H9 (cell line): Measurements from ENCODE around the gene MTMR3. TPM values are rescaled to one million over a fixed set of nuclear protein-coding genes. Genes with fewer than 3 reads are reported as not detected.
A peak's percentile ranks its signal among the peaks of the same experiment; 100 is the strongest.

Experiments
- DNase-seq: peaks from one replicate; pipeline ENCODE4 v3.0.0-alpha.2; 2017
- H2AFZ ChIP-seq: one replicate; pipeline ENCODE4 v1.6.1; 2013; ENCODE audit warnings: mild to moderate bottlenecking, low read length, control low read depth, moderate library complexity
- H2AK5ac ChIP-seq: 2 replicates; pipeline ENCODE4 v1.6.1; 2013; ENCODE audit warnings: low read length, control low read depth, mixed read lengths; ENCODE audit not compliant: insufficient read length
- H2BK120ac ChIP-seq: one replicate; pipeline ENCODE4 v1.6.1; 2013; ENCODE audit warnings: low read depth, mild to moderate bottlenecking, low read length, control low read depth, inconsistent platforms; ENCODE audit not compliant: poor library complexity, severe bottlenecking
- H2BK12ac ChIP-seq: 2 replicates; pipeline ENCODE4 v1.6.1; 2013; ENCODE audit warnings: low read length, control low read depth, mixed read lengths, low read depth; ENCODE audit not compliant: insufficient read length
- H2BK15ac ChIP-seq: 2 replicates; pipeline ENCODE4 v1.6.1; 2013; ENCODE audit warnings: low read depth, low read length, control low read depth
- H2BK20ac ChIP-seq: one replicate; pipeline ENCODE4 v1.6.1; 2013; ENCODE audit warnings: low read depth, mild to moderate bottlenecking, low read length, control low read depth, inconsistent platforms; ENCODE audit not compliant: poor library complexity, severe bottlenecking
- H2BK5ac ChIP-seq: 2 replicates; pipeline ENCODE4 v1.6.1; 2013; ENCODE audit warnings: low read length, control low read depth, mixed read lengths; ENCODE audit not compliant: insufficient read length
- H3K14ac ChIP-seq: 2 replicates; pipeline ENCODE4 v1.6.1; 2013; ENCODE audit warnings: low read length, control low read depth; ENCODE audit not compliant: insufficient read depth
- H3K18ac ChIP-seq: 2 replicates; pipeline ENCODE4 v1.6.1; 2013; ENCODE audit warnings: low read depth, mild to moderate bottlenecking, mixed read lengths, low read length, control low read depth; ENCODE audit not compliant: insufficient read length
- H3K23ac ChIP-seq: 2 replicates; pipeline ENCODE4 v1.6.1; 2013; ENCODE audit warnings: low read length, control low read depth, mixed read lengths, low read depth; ENCODE audit not compliant: insufficient read length
- H3K23me2 ChIP-seq: 2 replicates; pipeline ENCODE4 v1.6.1; 2013; ENCODE audit warnings: low read depth, mild to moderate bottlenecking, mixed read lengths, low read length, control low read depth; ENCODE audit not compliant: insufficient read length, poor library complexity, severe bottlenecking
- H3K27ac ChIP-seq: 2 replicates; pipeline ENCODE4 v1.5.1; 2013; ENCODE audit warnings: low read length, control low read depth, mixed read lengths, low read depth; ENCODE audit not compliant: insufficient read length
- H3K27me3 ChIP-seq: 2 replicates; pipeline ENCODE4 v1.6.1; 2013; ENCODE audit warnings: low read length, control low read depth, inconsistent platforms; ENCODE audit not compliant: insufficient read depth
- H3K4ac ChIP-seq: 2 replicates; pipeline ENCODE4 v1.6.1; 2013; ENCODE audit warnings: low read depth, mild to moderate bottlenecking, control low read depth, inconsistent platforms, low read length, moderate library complexity
- H3K4me1 ChIP-seq: 2 replicates; pipeline ENCODE4 v1.6.1; 2013; ENCODE audit warnings: low read length, control low read depth, inconsistent platforms; ENCODE audit not compliant: insufficient read depth
- H3K4me2 ChIP-seq: 2 replicates; pipeline ENCODE4 v1.6.1; 2013; ENCODE audit warnings: low read length, control low read depth, mixed read lengths; ENCODE audit not compliant: insufficient read length, insufficient read depth
- H3K56ac ChIP-seq: 2 replicates; pipeline ENCODE4 v1.6.1; 2013; ENCODE audit warnings: low read depth, mild to moderate bottlenecking, mixed read lengths, low read length, control low read depth; ENCODE audit not compliant: insufficient read length
- H3K79me1 ChIP-seq: 2 replicates; pipeline ENCODE4 v1.6.1; 2013; ENCODE audit warnings: low read depth, mild to moderate bottlenecking, moderate library complexity, low read length, control low read depth, inconsistent platforms; ENCODE audit not compliant: insufficient read depth, poor library complexity, severe bottlenecking
- H3K79me2 ChIP-seq: 2 replicates; pipeline ENCODE4 v1.6.1; 2013; ENCODE audit warnings: low read length, control low read depth, inconsistent platforms; ENCODE audit not compliant: insufficient read depth
- H3K9ac ChIP-seq: 2 replicates; pipeline ENCODE4 v1.6.1; 2013; ENCODE audit warnings: low read length, control low read depth, mixed read lengths; ENCODE audit not compliant: insufficient read length; ENCODE audit errors: extremely low read depth
- H3K9me3 ChIP-seq: one replicate; pipeline ENCODE4 v1.6.1; 2013; ENCODE audit warnings: low read depth, low read length, inconsistent platforms; ENCODE audit not compliant: control insufficient read depth
- H3T11ph ChIP-seq: one replicate; pipeline ENCODE4 v1.6.1; 2013; ENCODE audit warnings: mild to moderate bottlenecking, low read length, control low read depth, inconsistent platforms
- H4K20me1 ChIP-seq: one replicate; pipeline ENCODE4 v1.6.1; 2013; ENCODE audit not compliant: control insufficient read depth, insufficient read length, insufficient read depth
- H4K5ac ChIP-seq: 2 replicates; pipeline ENCODE4 v1.6.1; 2013; ENCODE audit warnings: low read depth, mild to moderate bottlenecking, mixed read lengths, low read length, control low read depth; ENCODE audit not compliant: insufficient read length
- H4K8ac ChIP-seq: replicated peaks from 2 replicates; pipeline ENCODE4 v1.6.1; 2013; ENCODE audit warnings: low read length, control low read depth, mixed read lengths, low read depth; ENCODE audit not compliant: insufficient read length
- H4K91ac ChIP-seq: 2 replicates; pipeline ENCODE4 v1.6.1; 2013; ENCODE audit warnings: low read depth, mild to moderate bottlenecking, moderate library complexity, mixed read lengths, low read length, control low read depth; ENCODE audit not compliant: insufficient read length
- H3K27ac Mint-ChIP-seq, 3 experiments: 2 replicates in 2 of 3; 3 replicates in 1 of 3; pipeline ENCODE4 v1.8.0; 2020 to 2021; ENCODE audit warnings: mixed read lengths in 3 of 3, mild to moderate bottlenecking in 1 of 3, moderate library complexity in 1 of 3
- H3K27me3 Mint-ChIP-seq: 2 replicates; pipeline ENCODE4 v1.8.0; 2021; ENCODE audit warnings: low read depth, mild to moderate bottlenecking, moderate library complexity, mixed read lengths
- H3K36me3 Mint-ChIP-seq, 3 experiments: 2 replicates in 2 of 3; 3 replicates in 1 of 3; pipeline ENCODE4 v1.8.0; 2020 to 2021; ENCODE audit warnings: low read depth in 3 of 3, mixed read lengths in 3 of 3; ENCODE audit not compliant: insufficient read depth in 1 of 3
- H3K4me1 Mint-ChIP-seq, 2 experiments: 2 replicates each; pipeline ENCODE4 v1.8.0; 2020; ENCODE audit warnings: mixed read lengths in 2 of 2
- H3K4me3 Mint-ChIP-seq, 2 experiments: 2 replicates in 1 of 2; 3 replicates in 1 of 2; pipeline ENCODE4 v1.8.0; 2020 to 2021; ENCODE audit warnings: mild to moderate bottlenecking in 2 of 2, mixed read lengths in 2 of 2, moderate library complexity in 1 of 2
- H3K9me3 Mint-ChIP-seq, 2 experiments: 2 replicates in 1 of 2; 3 replicates in 1 of 2; pipeline ENCODE4 v1.8.0; 2020; ENCODE audit warnings: mild to moderate bottlenecking in 2 of 2, mixed read lengths in 2 of 2, moderate library complexity in 1 of 2
- CTCF ChIP-seq: fragments of 200-600 bp; sonication (generic); conservative IDR thresholded peaks from 3 replicates; pipeline ENCODE4 v1.8.0; 2021; ENCODE audit warnings: antibody characterized with exemption, mild to moderate bottlenecking
- WGBS: extraction: QIAGEN DNeasy Blood & Tissue Kit; methylation state at CpG from one replicate; pipeline ENCODE4 v1.1.7; 2013; ENCODE audit warnings: missing lambda C conversion rate, low lambda C conversion rate, mixed read lengths; ENCODE audit not compliant: insufficient read length; ENCODE audit errors: extremely low coverage; 5-methylcytosine and 5-hydroxymethylcytosine counted together
- total RNA-seq: library from RNA; stranded (reverse); gene quantifications from 2 replicates; pipeline ENCODE4 v1.2.1, GENCODE V29; 2021

Gene MTMR3
- total RNA-seq, 1 experiment from 2014 or later: 19.8 TPM

GRCh38 chr22:30005213-30005857 lies 122.4 kb downstream of the MTMR3 start:
- no peak overlapping the region; a peak in 1 of 5 replicates for H3K4me3 Mint-ChIP-seq
- H2BK5ac ChIP-seq: no peak overlapping the region
- no peak overlapping the region for H2AK5ac ChIP-seq
- H3K9me3 Mint-ChIP-seq: no peaks in the 10 kb centered on the region
- no peaks in the 10 kb centered on the region for H3K23me2 ChIP-seq
- H4K8ac ChIP-seq: no peak overlapping the region
- no peak overlapping the region for H2BK120ac ChIP-seq
- H2BK15ac ChIP-seq: no peak overlapping the region
- H3K56ac ChIP-seq: no peak overlapping the region
- H3K79me2 ChIP-seq: no peaks in the 10 kb centered on the region
- H4K20me1 ChIP-seq: no peaks in the 10 kb centered on the region
- H3K27ac Mint-ChIP-seq: no peak overlapping the region
- no peak overlapping the region for H2BK20ac ChIP-seq
- no peaks in the 10 kb centered on the region for H3K27me3 ChIP-seq
- H4K5ac ChIP-seq: no peak overlapping the region
- no peak overlapping the region for H3K9ac ChIP-seq
- H4K91ac ChIP-seq: no peak overlapping the region
- H3K36me3 Mint-ChIP-seq: peaks cover 0 to 32% (median 13%) of the 10 kb centered on the region in 3 experiments; a peak in 6 of 7 replicates
- no CpG with 5 or more reads among the region's 3 CpGs for WGBS
- no peak overlapping the region for H3K23ac ChIP-seq
- H3K27ac ChIP-seq: no peak overlapping the region
- peak; percentile 98 for TF ChIP-seq CTCF
- no peak overlapping the region for H3K14ac ChIP-seq
- no peak overlapping the region for H3K4me2 ChIP-seq
- no peak overlapping the region for H2AFZ ChIP-seq
- no peaks in the 10 kb centered on the region for H3K27me3 Mint-ChIP-seq
- peak; percentile 58 for DNase-seq
- H3T11ph ChIP-seq: no peak overlapping the region
- H3K4me1 Mint-ChIP-seq: peaks cover 25 to 34% of the 10 kb centered on the region in 2 experiments
- no peaks in the 10 kb centered on the region for H3K79me1 ChIP-seq
- no peak overlapping the region for H3K4ac ChIP-seq
- no peaks in the 10 kb centered on the region; the same call in 1 of the 2 replicates for H3K4me1 ChIP-seq
- H3K9me3 ChIP-seq: no peaks in the 10 kb centered on the region
- H2BK12ac ChIP-seq: no peak overlapping the region
- H3K18ac ChIP-seq: no peak overlapping the region
